ENCODE measurements around the gene EPHB1.

The EPHB1 gene

GRCh38 chr3:135133905-135134683 lies 339.0 kb downstream of the EPHB1 start:
- no peak for DNase-seq (ENCODE audit: low spot score)

GRCh38 chr3:135134684-135135075 lies 339.6 kb downstream of the EPHB1 start:
- no peak for DNase-seq (ENCODE audit: low spot score)

DNA sequence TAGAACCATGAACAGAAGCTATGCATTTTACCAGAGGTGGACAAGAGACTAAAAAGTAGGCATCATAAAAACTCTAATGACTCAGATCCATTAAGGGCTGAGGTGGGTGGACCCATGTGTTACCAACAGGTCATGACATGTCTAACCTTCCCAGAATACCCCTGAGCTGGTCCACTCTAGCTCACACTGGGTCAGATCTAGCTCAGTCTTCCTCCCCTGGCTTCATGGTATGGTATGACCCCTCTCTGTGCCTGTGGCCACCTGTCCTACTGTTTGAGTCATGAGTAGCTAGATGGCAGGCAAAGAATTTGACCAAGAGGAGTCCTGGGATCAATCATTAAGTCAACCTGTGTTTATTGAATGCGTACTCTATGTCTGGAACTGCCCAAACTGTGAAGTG lies 340.4 kb downstream of the EPHB1 start:
- no peak for DNase-seq (ENCODE audit: low spot score)

- DNase-seq (ENCODE audit: low spot score) = no peak
These were observed 341.5 kb downstream of the EPHB1 start for GRCh38 chr3:135136361-135137100.

GRCh38 chr3:135137296-135137695 lies 342.2 kb downstream of the EPHB1 start:
- no peak for DNase-seq (ENCODE audit: low spot score)

DNA sequence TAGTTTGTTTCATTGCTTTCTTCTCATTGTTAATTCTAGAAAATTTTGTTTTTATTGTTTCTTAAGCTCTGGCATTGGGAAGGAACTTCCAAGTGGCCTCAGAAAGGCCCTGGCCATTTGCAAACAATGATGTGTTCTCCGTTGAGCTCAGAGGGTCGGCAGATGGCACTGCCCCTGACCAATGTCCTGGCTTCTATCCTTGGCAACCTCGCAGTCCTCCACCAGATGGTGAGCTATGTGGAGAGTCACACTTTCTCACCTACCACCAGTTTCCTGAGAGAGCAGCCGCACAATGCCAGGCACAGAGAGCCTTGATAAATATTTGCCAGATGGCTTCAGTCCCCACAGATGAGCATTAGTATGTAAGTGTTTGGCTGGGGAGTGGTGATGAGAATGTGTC lies 343.7 kb downstream of the EPHB1 start:
- DNase-seq (ENCODE audit: low spot score) = no peak

- DNase-seq (ENCODE audit: low spot score) = no peak
These were observed 345.5 kb downstream of the EPHB1 start for GRCh38 chr3:135140591-135140990.

GRCh38 chr3:135141160-135141559 lies 346.1 kb downstream of the EPHB1 start:
- DNase-seq (ENCODE audit: low spot score) = no peak

DNA sequence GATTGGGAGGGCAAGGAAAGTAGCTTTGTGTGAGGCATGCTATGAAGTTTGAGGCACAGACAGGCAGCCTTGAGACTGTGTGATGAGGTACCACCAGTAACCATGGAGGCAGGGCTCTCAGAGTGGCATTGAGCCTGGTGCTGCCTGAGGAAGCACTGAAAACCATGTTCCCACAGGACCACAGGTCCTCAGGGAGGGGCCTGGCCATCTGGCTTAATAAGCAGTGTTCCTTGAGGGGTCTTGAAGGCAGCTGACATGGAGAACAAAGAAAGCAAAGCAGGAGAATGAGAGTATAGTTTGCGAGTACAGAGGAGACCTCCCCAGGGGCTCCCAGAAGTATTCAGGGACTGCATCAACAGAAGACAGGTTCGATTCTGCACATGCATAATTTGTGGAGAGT lies 346.6 kb downstream of the EPHB1 start:
- no peak for DNase-seq (ENCODE audit: low spot score)

GRCh38 chr3:135142530-135142929 lies 347.5 kb downstream of the EPHB1 start:
- DNase-seq (ENCODE audit: low spot score) = no peak

GRCh38 chr3:135143474-135143873 lies 348.4 kb downstream of the EPHB1 start:
- no peak for DNase-seq (ENCODE audit: low spot score)

GRCh38 chr3:135145581-135145980 lies 350.5 kb downstream of the EPHB1 start:
- no peak for DNase-seq (ENCODE audit: low spot score)

DNA sequence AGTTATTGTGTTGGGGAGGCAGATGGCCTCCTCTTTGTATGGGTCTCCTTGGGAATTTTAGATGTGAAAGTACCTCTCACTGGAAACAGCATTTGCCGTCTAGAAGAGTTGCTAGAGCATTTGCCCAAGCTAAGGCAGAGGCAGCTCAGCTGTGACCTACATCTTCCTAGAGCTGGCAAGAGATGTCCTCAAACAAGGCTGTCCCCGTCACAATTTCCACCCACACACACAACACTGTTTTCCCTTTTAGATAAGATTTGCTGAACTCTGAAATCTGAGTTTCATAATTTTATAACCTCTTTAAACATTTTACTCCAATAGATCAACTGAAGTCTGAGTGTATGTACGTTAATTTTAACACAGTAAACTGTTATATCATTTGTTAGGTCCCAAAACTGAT lies 352.6 kb downstream of the EPHB1 start:
- no peak for DNase-seq (ENCODE audit: low spot score)

DNA sequence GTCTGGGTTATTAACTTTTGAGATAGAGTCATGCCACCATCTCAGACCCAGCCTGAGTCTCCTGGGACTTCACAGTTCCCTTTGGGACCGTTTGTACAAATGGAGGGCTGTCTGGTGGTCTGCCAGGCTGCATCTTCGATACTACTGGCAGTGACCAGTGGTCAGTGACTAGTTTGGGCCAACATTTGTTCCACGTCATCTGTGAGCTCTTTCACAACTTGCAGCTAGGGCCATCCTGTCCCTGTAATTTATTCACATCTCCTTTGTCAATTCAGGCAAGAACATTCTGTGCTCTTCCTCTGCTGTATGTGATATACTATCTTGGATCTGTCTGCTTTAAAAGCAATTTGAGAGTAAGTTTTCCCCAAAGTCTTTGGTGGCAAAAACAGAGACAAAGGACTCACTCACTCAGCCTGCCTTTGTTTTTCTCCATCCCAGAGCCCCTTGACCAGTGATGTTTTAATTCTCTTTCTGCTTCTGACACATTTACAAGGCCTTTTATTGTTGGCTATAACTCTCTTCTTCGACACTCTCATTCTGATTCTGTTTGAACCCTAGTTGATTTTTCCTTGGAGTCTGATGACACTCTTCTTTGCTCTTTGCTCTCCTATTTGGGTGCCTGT lies 353.4 kb downstream of the EPHB1 start:
- DNase-seq (ENCODE audit: low spot score) = no peak

- no peak for DNase-seq (ENCODE audit: low spot score)
These were observed 354.9 kb downstream of the EPHB1 start for GRCh38 chr3:135149707-135150681.

GRCh38 chr3:135154186-135154585 lies 359.1 kb downstream of the EPHB1 start:
- DNase-seq (ENCODE audit: low spot score) = no peak

DNA sequence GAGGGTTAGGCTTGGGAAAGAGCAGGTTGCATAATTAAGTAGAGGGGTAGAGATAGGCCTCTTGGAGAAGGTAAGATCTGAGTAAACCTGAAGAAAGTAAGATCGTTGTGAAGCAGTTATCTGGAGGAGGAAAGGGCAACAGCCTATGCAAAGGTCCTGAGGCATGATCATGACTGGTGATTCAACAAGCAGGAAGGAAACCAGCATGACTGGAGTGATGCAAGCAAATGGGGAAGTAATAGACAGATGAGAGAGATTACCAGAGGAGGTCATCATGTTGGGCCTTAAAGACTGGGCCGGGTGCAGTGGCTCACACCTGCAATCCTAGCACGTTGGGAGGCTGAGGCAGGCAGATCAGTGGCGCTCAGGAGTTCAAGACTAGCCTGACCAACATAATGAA lies 360.2 kb downstream of the EPHB1 start:
- no peak for DNase-seq (ENCODE audit: low spot score)

DNA sequence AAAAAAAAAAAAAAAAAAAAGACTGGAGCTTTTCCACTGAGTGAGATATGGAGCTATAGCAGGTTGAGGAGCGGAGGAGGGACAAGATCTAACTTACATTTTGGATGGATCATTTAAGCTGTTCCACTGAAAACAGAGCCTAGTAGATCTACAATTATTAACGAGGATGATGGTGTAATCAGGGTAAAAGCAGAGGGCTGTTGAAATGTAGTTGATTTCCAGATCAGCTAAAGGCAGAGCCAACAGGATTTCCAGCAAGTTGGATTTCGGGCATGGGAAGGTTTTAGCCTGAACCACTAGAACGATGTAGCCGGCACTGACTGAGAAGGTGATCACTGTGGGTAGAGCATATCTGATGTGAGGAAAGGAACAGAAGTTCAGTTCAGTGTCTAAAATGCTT lies 360.7 kb downstream of the EPHB1 start:
- DNase-seq (ENCODE audit: low spot score) = no peak

GRCh38 chr3:135157045-135157740 lies 362.1 kb downstream of the EPHB1 start:
- DNase-seq (ENCODE audit: low spot score) = no peak

DNA sequence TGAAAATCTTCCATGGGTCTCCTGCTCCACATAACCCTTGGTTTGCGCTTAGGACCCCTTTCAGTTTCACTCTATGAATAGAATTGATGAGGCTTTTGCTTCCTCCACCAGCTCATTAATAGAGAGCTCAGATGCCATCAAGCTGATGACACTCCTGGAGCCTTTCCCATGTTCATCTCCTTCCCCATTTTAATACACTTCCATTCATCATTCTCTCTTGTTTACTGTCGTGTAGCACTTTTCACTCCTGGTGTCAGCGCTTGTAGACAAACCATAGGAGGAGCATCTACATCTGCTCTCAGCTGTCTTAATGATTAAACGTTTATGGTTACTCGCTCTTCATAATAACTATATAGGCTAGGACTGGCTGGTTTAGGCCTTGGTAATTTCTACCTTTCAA lies 363.5 kb downstream of the EPHB1 start:
- no peak for DNase-seq (ENCODE audit: low spot score)

GRCh38 chr3:135159681-135160247 lies 364.7 kb downstream of the EPHB1 start:
- DNase-seq (ENCODE audit: low spot score) = no peak
